Neural crest cell (in vitro differentiated cells): ENCODE data around the gene ATG2B. TPM values are rescaled to one million over a fixed set of nuclear protein-coding genes. Genes with fewer than 3 reads are reported as not detected.

Source experiments
- DNase-seq: peaks from one replicate; pipeline ENCODE4 v3.0.0; 2021; ENCODE audit warnings: low read depth, mixed read lengths, low spot score
- H3K27ac Mint-ChIP-seq: one replicate; pipeline ENCODE4 v1.8.0; 2021; ENCODE audit warnings: mild to moderate bottlenecking, mixed read lengths; ENCODE audit not compliant: unreplicated experiment
- H3K27me3 Mint-ChIP-seq: 2 replicates; pipeline ENCODE4 v1.8.0; 2021; ENCODE audit warnings: low read depth, mild to moderate bottlenecking, mixed read lengths
- H3K36me3 Mint-ChIP-seq: 2 replicates; pipeline ENCODE4 v1.8.0; 2021; ENCODE audit warnings: low read depth, mild to moderate bottlenecking, mixed read lengths
- H3K4me1 Mint-ChIP-seq: 2 replicates; pipeline ENCODE4 v1.8.0; 2021; ENCODE audit warnings: mixed read lengths
- H3K4me3 Mint-ChIP-seq: one replicate; pipeline ENCODE4 v1.8.0; 2021; ENCODE audit warnings: mild to moderate bottlenecking, mixed read lengths
- H3K9me3 Mint-ChIP-seq: 2 replicates; pipeline ENCODE4 v1.8.0; 2021; ENCODE audit warnings: mixed read lengths
- total RNA-seq: library from RNA; stranded (reverse); gene quantifications from 2 replicates; pipeline ENCODE4 v1.2.1, GENCODE V29; 2021
- TF ChIP-seq, protein P1 (sequence below): fragments of 200-600 bp; sonication (generic); conservative IDR thresholded peaks from 2 replicates; pipeline ENCODE4 v1.5.0; 2021; ENCODE audit warnings: antibody characterized with exemption, mild to moderate bottlenecking

Gene ATG2B
- total RNA-seq, 1 donor from 2014 or later, result 19.5 TPM

DNA sequence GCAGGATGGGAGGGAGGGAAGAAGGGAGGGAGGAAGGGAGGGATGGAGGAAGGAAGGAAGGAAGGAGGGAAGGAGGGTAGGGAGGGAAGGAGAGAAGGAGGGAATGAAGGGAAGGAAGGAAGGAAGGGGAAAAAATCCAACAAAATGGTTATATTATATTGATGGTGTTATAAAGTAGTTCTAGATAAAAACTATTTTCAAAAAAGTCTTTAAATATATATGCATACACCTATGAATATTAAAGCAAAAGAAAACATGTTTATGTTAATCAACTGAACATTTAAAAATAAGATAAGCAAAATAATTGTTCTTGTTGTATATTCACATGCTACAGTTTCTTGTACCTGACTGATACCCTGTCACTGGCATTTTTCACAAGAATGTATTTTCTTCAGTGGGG lies 105.2 kb downstream of the ATG2B start:
- peaks cover 29% of the 10 kb centered on the region for H3K27me3 Mint-ChIP-seq
- H3K4me1 Mint-ChIP-seq, result no peaks in the 10 kb centered on the region
- peaks cover 4% of the 10 kb centered on the region for H3K9me3 Mint-ChIP-seq
- H3K27ac Mint-ChIP-seq, result no peak overlapping the region
- TF ChIP-seq, protein P1, sequence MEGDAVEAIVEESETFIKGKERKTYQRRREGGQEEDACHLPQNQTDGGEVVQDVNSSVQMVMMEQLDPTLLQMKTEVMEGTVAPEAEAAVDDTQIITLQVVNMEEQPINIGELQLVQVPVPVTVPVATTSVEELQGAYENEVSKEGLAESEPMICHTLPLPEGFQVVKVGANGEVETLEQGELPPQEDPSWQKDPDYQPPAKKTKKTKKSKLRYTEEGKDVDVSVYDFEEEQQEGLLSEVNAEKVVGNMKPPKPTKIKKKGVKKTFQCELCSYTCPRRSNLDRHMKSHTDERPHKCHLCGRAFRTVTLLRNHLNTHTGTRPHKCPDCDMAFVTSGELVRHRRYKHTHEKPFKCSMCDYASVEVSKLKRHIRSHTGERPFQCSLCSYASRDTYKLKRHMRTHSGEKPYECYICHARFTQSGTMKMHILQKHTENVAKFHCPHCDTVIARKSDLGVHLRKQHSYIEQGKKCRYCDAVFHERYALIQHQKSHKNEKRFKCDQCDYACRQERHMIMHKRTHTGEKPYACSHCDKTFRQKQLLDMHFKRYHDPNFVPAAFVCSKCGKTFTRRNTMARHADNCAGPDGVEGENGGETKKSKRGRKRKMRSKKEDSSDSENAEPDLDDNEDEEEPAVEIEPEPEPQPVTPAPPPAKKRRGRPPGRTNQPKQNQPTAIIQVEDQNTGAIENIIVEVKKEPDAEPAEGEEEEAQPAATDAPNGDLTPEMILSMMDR, result no peak
- no peak for DNase-seq
- no peak overlapping the region for H3K4me3 Mint-ChIP-seq
- peaks cover 3% of the 10 kb centered on the region for H3K36me3 Mint-ChIP-seq

DNA sequence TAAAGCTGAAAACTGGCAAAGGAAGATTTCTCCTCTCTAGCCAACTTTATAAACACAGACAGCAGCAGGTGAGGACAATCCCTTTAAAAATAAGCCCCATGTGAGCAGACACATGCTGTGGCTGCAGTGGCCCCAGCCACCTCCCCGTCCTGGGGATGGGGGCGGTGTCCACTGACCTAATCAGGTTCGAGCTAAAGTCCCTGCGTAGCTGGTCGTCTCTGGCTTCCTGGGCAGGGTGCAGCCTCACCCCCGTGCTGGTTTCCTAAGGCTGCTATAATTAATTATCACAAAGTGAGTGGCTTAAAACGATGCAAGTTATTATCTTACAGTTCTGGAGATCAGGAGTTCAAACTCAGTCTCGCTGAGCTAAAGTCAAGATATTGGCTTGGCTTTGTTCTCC lies 106.1 kb downstream of the ATG2B start:
- Mint-ChIP-seq H3K36me3 (peaks cover 3% of the 10 kb centered on the region), H3K4me3 (no peak overlapping the region), H3K27ac (no peak overlapping the region)

DNA sequence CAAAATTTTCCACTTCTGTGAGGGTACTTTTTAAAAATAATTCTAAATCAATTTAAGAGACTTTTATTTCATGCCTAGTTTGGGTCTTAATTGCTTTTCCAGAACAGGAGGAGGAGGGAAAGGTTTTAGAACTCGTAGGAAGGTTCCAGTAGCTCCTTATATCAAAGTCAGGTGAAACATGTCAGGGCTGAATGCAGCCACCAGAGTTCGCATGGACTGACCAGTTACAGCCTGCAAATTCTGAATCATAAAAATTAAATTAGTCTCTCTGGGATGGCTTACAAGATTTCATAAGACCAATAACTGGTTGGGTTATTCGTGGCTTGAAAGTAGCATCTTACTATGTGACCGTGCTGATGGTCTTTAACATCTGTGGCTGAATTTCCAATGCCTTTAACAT lies 106.7 kb downstream of the ATG2B start:
- no peak overlapping the region for H3K4me3 Mint-ChIP-seq
- TF ChIP-seq, protein P1, result no peak
- no peaks in the 10 kb centered on the region for H3K4me1 Mint-ChIP-seq
- no peak overlapping the region for H3K27ac Mint-ChIP-seq
- no peak for DNase-seq
- H3K27me3 Mint-ChIP-seq, result peaks cover 29% of the 10 kb centered on the region
- peaks cover 4% of the 10 kb centered on the region for H3K9me3 Mint-ChIP-seq
- peaks cover 3% of the 10 kb centered on the region for H3K36me3 Mint-ChIP-seq

More for the DNA sequence above, 106.1 kb downstream of the ATG2B start:
- DNase-seq, result no peak
- H3K9me3 Mint-ChIP-seq, result peaks cover 4% of the 10 kb centered on the region
- H3K27me3 Mint-ChIP-seq, result peaks cover 29% of the 10 kb centered on the region
- TF ChIP-seq, protein P1, result no peak
- H3K4me1 Mint-ChIP-seq, result no peaks in the 10 kb centered on the region

DNA sequence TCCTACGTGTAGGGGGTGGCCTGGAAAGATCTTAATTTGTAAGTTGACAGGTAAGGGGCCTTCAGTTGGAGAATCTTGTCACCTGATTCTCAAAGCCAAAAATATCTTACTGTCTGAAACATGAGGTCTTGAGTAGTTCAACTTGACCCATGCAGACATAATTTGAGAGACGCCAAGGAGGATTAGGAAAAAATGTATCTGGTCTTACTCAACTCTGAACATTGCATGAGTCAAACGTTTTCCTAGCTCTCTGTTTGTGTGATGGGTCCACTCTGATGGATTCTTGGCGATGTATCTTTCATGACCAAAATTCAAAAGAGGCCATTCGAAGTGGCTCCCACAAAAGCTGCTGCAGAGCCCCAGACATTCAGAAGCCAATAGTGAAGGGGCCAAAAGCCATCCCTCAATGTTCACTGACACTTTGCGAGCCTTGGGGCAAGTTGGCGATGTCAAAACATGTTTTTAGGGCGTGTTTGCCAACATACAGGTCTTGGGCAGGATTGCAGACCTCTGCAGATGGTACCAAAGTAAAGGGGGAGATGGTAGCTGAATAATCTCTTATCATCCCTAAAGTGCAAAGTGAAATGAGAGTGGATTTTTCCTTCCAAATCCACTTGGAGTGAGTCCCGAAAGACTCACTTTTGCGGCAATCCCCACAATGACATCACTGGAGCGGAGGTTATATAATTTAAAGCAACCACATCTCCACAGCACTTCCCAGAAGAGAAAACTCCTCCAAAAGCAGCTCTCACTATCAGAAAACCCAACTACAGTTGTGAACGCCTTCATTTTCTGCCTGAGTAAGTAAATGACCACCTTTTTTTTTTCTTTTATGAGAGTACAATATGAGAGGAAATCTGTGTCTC lies 107.4 kb downstream of the ATG2B start, which contains the start of gene BDKRB1:
Gene BDKRB1, plus strand, starts transcription at position 710 of the 866 bp plus-strand sequence. CDS start 7,473 bp downstream, outside the sequence.
- H3K4me1 Mint-ChIP-seq, result no peaks in the 10 kb centered on the region

DNA sequence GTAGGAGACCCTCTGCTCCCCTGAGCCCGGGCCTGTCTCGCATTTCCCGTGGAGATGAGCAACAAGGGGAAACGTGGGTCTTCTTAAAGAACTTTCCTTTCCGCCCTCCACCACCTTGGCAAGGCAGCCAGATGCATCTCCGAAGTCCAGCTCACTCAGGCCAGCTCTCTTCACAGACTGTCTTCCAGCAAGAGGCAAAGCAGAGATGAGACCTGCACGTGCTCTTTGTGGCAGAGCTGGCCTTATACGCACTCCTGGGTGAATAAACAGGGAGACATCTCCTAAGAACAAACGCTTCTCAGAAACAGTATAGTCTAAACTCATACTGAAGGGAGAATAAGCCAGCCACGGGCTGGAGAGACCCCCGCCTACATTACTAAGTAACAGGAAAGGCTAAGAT lies 108.5 kb downstream of the ATG2B start:
- Mint-ChIP-seq H3K4me1 (no peaks in the 10 kb centered on the region), H3K27me3 (peaks cover 25% of the 10 kb centered on the region), H3K9me3 (no peaks in the 10 kb centered on the region), H3K36me3 (no peaks in the 10 kb centered on the region), H3K4me3 (no peak overlapping the region), H3K27ac (no peak overlapping the region)
- TF ChIP-seq, protein P1, result no peak
- no peak for DNase-seq

More for the DNA sequence above, 107.4 kb downstream of the ATG2B start, which contains the start of gene BDKRB1:
- H3K36me3 Mint-ChIP-seq, result peaks cover 2% of the 10 kb centered on the region
- DNase-seq, result no peak
- H3K27ac Mint-ChIP-seq, result no peak within 1 kb of the TSS
- H3K9me3 Mint-ChIP-seq, result peaks cover 2% of the 10 kb centered on the region
- H3K27me3 Mint-ChIP-seq, result peaks cover 26% of the 10 kb centered on the region
- H3K4me3 Mint-ChIP-seq, result no peak within 1 kb of the TSS
- TF ChIP-seq, protein P1, result no peak
